Smooth muscle cell (in vitro differentiated cells): Measurements from ENCODE around the gene DPP3. TPM values are rescaled to one million over a fixed set of nuclear protein-coding genes. Genes with fewer than 3 reads are reported as not detected.

Source experiments
- DNase-seq: peaks from one replicate; lab custom pipeline; 2025; ENCODE audit not compliant: unreplicated experiment; lab: John Stamatoyannopoulos, UW
- H2AFZ ChIP-seq: fragments of 200-600 bp; sonication (generic); 2 replicates; pipeline ENCODE4 v1.6.0; 2016; ENCODE audit warnings: antibody characterized with exemption, low read depth, mild to moderate bottlenecking
- H3F3A ChIP-seq: fragments of 200-600 bp; sonication (generic); 2 replicates; pipeline ENCODE4 v1.6.0; 2017; ENCODE audit warnings: antibody characterized with exemption, low read depth
- H3K27ac ChIP-seq: fragments of 200-600 bp; sonication (generic); 2 replicates; pipeline ENCODE4 v1.5.1; 2016; ENCODE audit warnings: low read depth, mild to moderate bottlenecking
- H3K27me3 ChIP-seq: fragments of 200-600 bp; sonication (generic); 2 replicates; pipeline ENCODE4 v1.6.1; 2016; ENCODE audit warnings: low read depth, mild to moderate bottlenecking
- H3K36me3 ChIP-seq: fragments of 200-600 bp; sonication (generic); 2 replicates; pipeline ENCODE4 v1.5.1; 2016; ENCODE audit warnings: low read depth
- H3K4me1 ChIP-seq: fragments of 200-600 bp; sonication (generic); 2 replicates; pipeline ENCODE4 v1.5.1; 2016; ENCODE audit warnings: low read depth
- H3K4me2 ChIP-seq: fragments of 200-600 bp; sonication (generic); 2 replicates; pipeline ENCODE4 v1.6.0; 2016; ENCODE audit warnings: mild to moderate bottlenecking
- H3K4me3 ChIP-seq: fragments of 200-600 bp; sonication (generic); 2 replicates; pipeline ENCODE4 v1.5.1; 2016; ENCODE audit warnings: mild to moderate bottlenecking
- H3K79me2 ChIP-seq: fragments of 200-600 bp; sonication (generic); 2 replicates; pipeline ENCODE4 v1.6.0; 2016; ENCODE audit warnings: low read depth, mild to moderate bottlenecking
- H3K9ac ChIP-seq: fragments of 200-600 bp; sonication (generic); 2 replicates; pipeline ENCODE4 v1.6.0; 2016; ENCODE audit warnings: low read depth
- H3K9me3 ChIP-seq: fragments of 200-600 bp; sonication (generic); replicated peaks from 2 replicates; pipeline ENCODE4 v1.5.1; 2016; ENCODE audit warnings: low read depth
- H4K20me1 ChIP-seq: fragments of 200-600 bp; sonication (generic); 2 replicates; pipeline ENCODE4 v1.6.0; 2016; ENCODE audit warnings: low read depth
- CTCF ChIP-seq: fragments of 200-600 bp; sonication (generic); IDR thresholded peaks from 2 replicates; pipeline ENCODE4 v1.5.1; 2017; ENCODE audit warnings: borderline replicate concordance, mild to moderate bottlenecking, antibody characterized with exemption; ENCODE audit not compliant: insufficient read depth, poor library complexity, severe bottlenecking
- WGBS: methylation state at CpG from one replicate; pipeline ENCODE4 v1.1.7; 2016; ENCODE audit warnings: low lambda C conversion rate; 5-methylcytosine and 5-hydroxymethylcytosine counted together
- polyA plus RNA-seq: library from polyadenylated mRNA; unstranded; fragments of >200 nt; fragmentation: Nextera tagmentation; extraction: Ambion mirVana; gene quantifications from 2 replicates; pipeline ENCODE4 v1.2.1, GENCODE V29; 2016
- total RNA-seq: library from RNA; depleted of rRNA; stranded (reverse); fragments of >200 nt; gene quantifications from 2 replicates; pipeline ENCODE4 v1.2.3, GENCODE V29; 2014

DPP3 gene
- total and polyA plus RNA-seq, 2 experiments from 2014 or later = 34.6 to 40.1 TPM

DNA sequence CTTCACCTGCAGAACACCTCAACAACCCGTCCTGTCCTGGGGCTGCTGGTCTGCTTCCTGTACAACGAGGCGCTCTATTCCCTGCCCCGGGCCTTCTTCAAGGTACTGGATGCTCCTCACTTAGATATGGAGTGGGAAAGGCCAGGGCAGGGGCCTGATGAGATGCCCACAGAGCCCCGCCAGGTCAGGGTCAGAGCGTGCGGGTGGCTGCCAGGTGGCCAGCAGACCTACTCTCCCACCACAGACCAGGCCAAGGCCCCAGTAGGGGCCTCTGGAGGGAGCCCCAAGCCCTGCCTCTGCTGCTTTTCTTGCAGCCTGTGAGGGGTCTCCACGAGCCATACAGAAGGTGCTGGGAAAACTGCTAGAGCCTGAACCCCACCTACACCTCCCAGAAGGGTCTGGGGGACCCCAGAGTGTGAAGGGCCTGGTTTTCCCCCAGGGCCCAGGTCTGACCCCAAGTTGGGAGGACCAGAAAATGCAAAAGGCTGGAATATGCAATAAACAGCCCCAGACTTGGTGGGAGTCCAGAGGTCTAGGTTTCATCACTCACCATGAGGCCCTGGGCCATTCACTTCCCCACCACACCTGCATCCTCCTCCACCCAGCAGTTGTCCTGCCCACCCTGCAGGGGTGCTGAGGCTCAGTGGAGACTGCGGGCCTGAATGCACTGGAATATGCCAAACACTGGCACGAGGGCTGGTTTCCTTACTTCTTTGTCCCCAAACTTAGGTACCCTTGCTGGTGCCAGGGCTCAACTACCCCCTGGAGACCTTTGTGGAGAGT lies 50.9 kb downstream of the DPP3 start:
- no peaks in the 10 kb centered on the region for H3K9me3 ChIP-seq
- no peaks in the 10 kb centered on the region for H3F3A ChIP-seq
- no peak overlapping the region for H3K4me2 ChIP-seq
- WGBS = 97% methylated on average over 10 of the region's 10 CpGs
- H3K9ac ChIP-seq = no peak overlapping the region
- no peaks in the 10 kb centered on the region for H3K79me2 ChIP-seq
- H3K4me1 ChIP-seq = no peaks in the 10 kb centered on the region
- H4K20me1 ChIP-seq = no peaks in the 10 kb centered on the region
- H3K4me3 ChIP-seq = no peak overlapping the region
- DNase-seq = no peak
- H3K36me3 ChIP-seq = peaks cover 5% of the 10 kb centered on the region
- H3K27me3 ChIP-seq = no peaks in the 10 kb centered on the region
- no peak for TF ChIP-seq CTCF
- no peak overlapping the region for H3K27ac ChIP-seq
- no peak overlapping the region for H2AFZ ChIP-seq

DNA sequence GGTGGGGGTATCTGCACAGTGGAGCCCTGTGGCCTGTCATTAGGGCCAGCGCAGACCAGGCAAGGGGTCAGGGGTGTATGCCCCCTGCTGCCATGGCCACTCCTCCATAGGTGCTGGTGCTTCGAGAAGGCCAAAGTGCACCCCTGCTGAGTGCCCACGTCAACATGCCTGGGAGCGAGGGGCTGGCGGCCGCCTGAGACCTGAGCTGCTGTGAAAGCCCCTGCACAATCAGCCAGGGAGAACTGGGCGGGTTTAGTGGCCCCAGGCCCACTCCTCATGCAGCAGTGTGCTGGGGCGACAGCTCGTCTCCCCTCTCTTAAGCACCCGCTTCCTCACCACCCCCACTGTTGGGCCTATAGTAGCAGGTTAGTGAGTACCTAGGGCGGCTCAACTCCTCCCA lies 51.6 kb downstream of the DPP3 start:
- Histone ChIP-seq H4K20me1 (no peaks in the 10 kb centered on the region), H2AFZ (no peak overlapping the region), H3K9ac (no peak overlapping the region), H3K27ac (no peak overlapping the region), H3K36me3 (peaks cover 5% of the 10 kb centered on the region), H3K9me3 (no peaks in the 10 kb centered on the region), H3F3A (no peaks in the 10 kb centered on the region), H3K79me2 (no peaks in the 10 kb centered on the region), H3K4me2 (no peak overlapping the region), H3K4me3 (no peak overlapping the region), H3K4me1 (no peaks in the 10 kb centered on the region), H3K27me3 (no peaks in the 10 kb centered on the region)
- DNase-seq = no peak
- no peak for TF ChIP-seq CTCF
- 95% methylated on average over 11 of the region's 11 CpGs for WGBS

GRCh38 chr11:66532784-66533183 lies 52.5 kb downstream of the DPP3 start:
- Histone ChIP-seq H3K9me3 (no peaks in the 10 kb centered on the region), H3K4me2 (no peak overlapping the region), H3F3A (no peaks in the 10 kb centered on the region), H3K4me3 (no peak overlapping the region), H3K79me2 (no peaks in the 10 kb centered on the region), H4K20me1 (no peaks in the 10 kb centered on the region), H3K9ac (no peak overlapping the region), H3K27me3 (no peaks in the 10 kb centered on the region), H3K27ac (no peak overlapping the region), H3K4me1 (no peaks in the 10 kb centered on the region), H3K36me3 (peaks cover 5% of the 10 kb centered on the region), H2AFZ (no peak overlapping the region)
- TF ChIP-seq CTCF = no peak
- WGBS = 89% methylated on average over 6 of the region's 6 CpGs
- DNase-seq = no peak

- 91% methylated on average over 16 of the region's 16 CpGs for WGBS
- no peak overlapping the region for H3K9ac ChIP-seq
- H3F3A ChIP-seq = no peaks in the 10 kb centered on the region
- H3K79me2 ChIP-seq = no peaks in the 10 kb centered on the region
- H3K4me3 ChIP-seq = no peak overlapping the region
- no peaks in the 10 kb centered on the region for H3K27me3 ChIP-seq
- no peak for TF ChIP-seq CTCF
- H3K27ac ChIP-seq = no peak overlapping the region
- no peak overlapping the region for H3K4me2 ChIP-seq
- no peaks in the 10 kb centered on the region for H4K20me1 ChIP-seq
- H3K9me3 ChIP-seq = no peaks in the 10 kb centered on the region
- no peaks in the 10 kb centered on the region for H3K36me3 ChIP-seq
- no peak for DNase-seq
- H3K4me1 ChIP-seq = no peaks in the 10 kb centered on the region
- no peak overlapping the region for H2AFZ ChIP-seq
Measured at GRCh38 chr11:66539170-66539869, 59.1 kb downstream of the DPP3 start.
